HK-2 (cell line): Measurements from ENCODE around the gene HPCAL4.
A peak's percentile ranks its signal among the peaks of the same experiment; 100 is the strongest.

Source experiments
- DNase-seq: peaks from one replicate; pipeline ENCODE4 v3.0.0-alpha.2; 2018; ENCODE audit not compliant: unreplicated experiment

Gene HPCAL4

GRCh38 chr1:39676948-39677548 lies 14.2 kb downstream of the HPCAL4 start:
- no peak for DNase-seq

- no peak for DNase-seq
These were observed 16.0 kb downstream of the HPCAL4 start for GRCh38 chr1:39675220-39675619.

GRCh38 chr1:39673215-39673614 lies 18.0 kb downstream of the HPCAL4 start:
- no peak for DNase-seq

- no peak for DNase-seq
These were observed 18.7 kb downstream of the HPCAL4 start for GRCh38 chr1:39672551-39672947.

- no peak for DNase-seq
These were observed 19.3 kb downstream of the HPCAL4 start, which contains the start of gene NT5C1A for GRCh38 chr1:39671793-39672550. TSS of gene NT5C1A (minus strand) at chr1:39672107. CDS start at chr1:39672038, 69 bp downstream.

GRCh38 chr1:39671433-39671792 lies 19.8 kb downstream of the HPCAL4 start:
- DNase-seq: no peak

- no peak for DNase-seq
These were observed 20.5 kb downstream of the HPCAL4 start for GRCh38 chr1:39670689-39671088.

- DNase-seq: no peak
These were observed 22.3 kb downstream of the HPCAL4 start for GRCh38 chr1:39668894-39669293.

- DNase-seq: no peak
These were observed 23.1 kb downstream of the HPCAL4 start for GRCh38 chr1:39668111-39668510.

- DNase-seq: no peak
These were observed 24.5 kb downstream of the HPCAL4 start for GRCh38 chr1:39666772-39667171.

- DNase-seq: no peak
These were observed 27.7 kb downstream of the HPCAL4 start for GRCh38 chr1:39663559-39663958.

- no peak for DNase-seq
These were observed 28.4 kb downstream of the HPCAL4 start for GRCh38 chr1:39662861-39663260.

GRCh38 chr1:39659538-39659937 lies 31.7 kb downstream of the HPCAL4 start:
- no peak for DNase-seq

GRCh38 chr1:39659110-39659509 lies 32.1 kb downstream of the HPCAL4 start:
- no peak for DNase-seq

- peak; percentile 67 for DNase-seq
These were observed 33.2 kb downstream of the HPCAL4 start for GRCh38 chr1:39657923-39658485.

GRCh38 chr1:39657402-39657801 lies 33.8 kb downstream of the HPCAL4 start:
- DNase-seq: no peak

GRCh38 chr1:39656391-39656790 lies 34.8 kb downstream of the HPCAL4 start:
- no peak for DNase-seq

- no peak for DNase-seq
These were observed 35.5 kb downstream of the HPCAL4 start for GRCh38 chr1:39655578-39656268.

GRCh38 chr1:39654291-39654690 lies 36.9 kb downstream of the HPCAL4 start:
- DNase-seq: no peak

- DNase-seq: peak; percentile 68
These were observed 37.6 kb downstream of the HPCAL4 start for GRCh38 chr1:39653546-39654031.

- DNase-seq: no peak
These were observed 38.7 kb downstream of the HPCAL4 start for GRCh38 chr1:39652554-39652953.

GRCh38 chr1:39652105-39652504 lies 39.1 kb downstream of the HPCAL4 start:
- no peak for DNase-seq
